GM23338 (cell line): ENCODE results near the gene SLC51A. TPM values are rescaled to one million over a fixed set of nuclear protein-coding genes. Genes with fewer than 3 reads are reported as not detected.

Source experiments
- ATAC-seq: fragments of 200-7000 bp; cut with Tn5 transposase; 3 replicates; pipeline ENCODE4 v1.9.1; 2020
- DNase-seq: peaks from one replicate; pipeline ENCODE4 v3.0.0-alpha.2; 2015; ENCODE audit warnings: low spot score
- H2AFZ ChIP-seq: fragments of 200-600 bp; sonication (generic); 2 replicates; pipeline ENCODE4 v1.8.0; 2016; ENCODE audit warnings: antibody characterized with exemption, mild to moderate bottlenecking, moderate library complexity
- H3F3A ChIP-seq: fragments of 200-600 bp; sonication (generic); replicated peaks from 2 replicates; pipeline ENCODE4 v1.8.0; 2017; ENCODE audit warnings: antibody characterized with exemption, mixed run types, low read depth
- H3K27ac ChIP-seq: fragments of 200-600 bp; sonication (generic); 2 replicates; pipeline ENCODE4 v1.6.1; 2016; ENCODE audit warnings: low read depth
- H3K27me3 ChIP-seq: fragments of 200-600 bp; sonication (generic); 2 replicates; pipeline ENCODE4 v1.8.0; 2016; ENCODE audit warnings: mild to moderate bottlenecking, mixed run types, moderate library complexity; ENCODE audit not compliant: insufficient read depth
- H3K36me3 ChIP-seq: fragments of 200-600 bp; sonication (generic); 2 replicates; pipeline ENCODE4 v1.8.0; 2016; ENCODE audit warnings: mild to moderate bottlenecking; ENCODE audit not compliant: insufficient read depth
- H3K4me1 ChIP-seq: fragments of 200-600 bp; sonication (generic); 2 replicates; pipeline ENCODE4 v1.8.0; 2016; ENCODE audit warnings: mild to moderate bottlenecking, moderate library complexity; ENCODE audit not compliant: insufficient read depth
- H3K4me2 ChIP-seq: fragments of 200-600 bp; sonication (generic); 2 replicates; pipeline ENCODE4 v1.7.1; 2017; ENCODE audit warnings: mixed run types
- H3K4me3 ChIP-seq: fragments of 200-600 bp; sonication (generic); 2 replicates; pipeline ENCODE4 v1.6.1; 2016; ENCODE audit warnings: mixed run types
- H3K79me2 ChIP-seq: fragments of 200-600 bp; sonication (generic); replicated peaks from 2 replicates; pipeline ENCODE4 v1.8.0; 2017; ENCODE audit warnings: mild to moderate bottlenecking; ENCODE audit not compliant: insufficient read depth
- H3K9me2 ChIP-seq: fragments of 200-600 bp; sonication (generic); 2 replicates; pipeline ENCODE4 v1.8.0; 2017; ENCODE audit not compliant: insufficient read depth
- H4K20me1 ChIP-seq: fragments of 200-600 bp; sonication (generic); replicated peaks from 2 replicates; pipeline ENCODE4 v1.8.0; 2017; ENCODE audit warnings: mild to moderate bottlenecking; ENCODE audit not compliant: insufficient read depth
- H3K27ac Mint-ChIP-seq: 2 replicates; pipeline ENCODE4 v1.8.0; 2020; ENCODE audit warnings: inconsistent platforms, mild to moderate bottlenecking, moderate library complexity, mixed read lengths
- H3K27me3 Mint-ChIP-seq: 3 replicates; pipeline ENCODE4 v1.8.0; 2022; ENCODE audit warnings: low read depth, mild to moderate bottlenecking, moderate library complexity, mixed read lengths, inconsistent platforms; ENCODE audit not compliant: insufficient read depth, poor library complexity
- H3K36me3 Mint-ChIP-seq: 3 replicates; pipeline ENCODE4 v1.8.0; 2021; ENCODE audit warnings: low read depth, mild to moderate bottlenecking, inconsistent platforms, moderate library complexity, mixed read lengths
- H3K4me1 Mint-ChIP-seq: 3 replicates; pipeline ENCODE4 v1.8.0; 2020; ENCODE audit warnings: mild to moderate bottlenecking, inconsistent platforms, mixed read lengths
- H3K4me3 Mint-ChIP-seq: 3 replicates; pipeline ENCODE4 v1.8.0; 2021; ENCODE audit warnings: moderate library complexity, mild to moderate bottlenecking, inconsistent platforms, mixed read lengths
- H3K9me3 Mint-ChIP-seq: 3 replicates; pipeline ENCODE4 v1.8.0; 2020; ENCODE audit warnings: moderate library complexity, mild to moderate bottlenecking, inconsistent platforms, mixed read lengths
- CREB1 ChIP-seq: fragments of 250-450 bp; sonication (Bioruptor Pico); IDR thresholded peaks from 2 replicates; pipeline ENCODE4 v1.5.0; 2020; ENCODE audit warnings: low read depth, mild to moderate bottlenecking, moderate library complexity
- EZH2phosphoT487 ChIP-seq: fragments of 200-600 bp; sonication (generic); IDR thresholded peaks from one replicate; pipeline ENCODE4 v1.8.1; 2018; ENCODE audit warnings: antibody characterized with exemption; ENCODE audit not compliant: unreplicated experiment
- JUNB ChIP-seq: IDR thresholded peaks from one replicate; pipeline ENCODE4 v1.6.1; 2016; ENCODE audit warnings: antibody characterized with exemption; ENCODE audit not compliant: unreplicated experiment
- NANOG ChIP-seq: IDR thresholded peaks from 2 replicates; pipeline ENCODE4 v1.6.1; 2016; ENCODE audit warnings: antibody characterized with exemption, borderline replicate concordance
- ZNF114 ChIP-seq: fragments of 250-450 bp; sonication (Bioruptor Pico); IDR thresholded peaks from 2 replicates; pipeline ENCODE4 v1.5.0; 2020; ENCODE audit warnings: mild to moderate bottlenecking, moderate library complexity
- ZNF462 ChIP-seq: fragments of 250-450 bp; sonication (Bioruptor Pico); IDR thresholded peaks from 2 replicates; pipeline ENCODE4 v1.5.0; 2020; ENCODE audit warnings: mild to moderate bottlenecking, moderate library complexity
- polyA plus RNA-seq: library from polyadenylated mRNA; unstranded; fragments of >200 nt; fragmentation: Nextera tagmentation; extraction: Ambion mirVana; gene quantifications from 2 replicates; pipeline ENCODE4 v1.2.1, GENCODE V29; 2016
- total RNA-seq: library from RNA; depleted of rRNA; stranded (reverse); fragments of >200 nt; shearing (Covaris generic); gene quantifications from 2 replicates; pipeline ENCODE4 v1.2.3, GENCODE V29; 2014
- TF ChIP-seq, protein P1 (sequence below): IDR thresholded peaks from one replicate; pipeline ENCODE4 v1.6.1; 2018; ENCODE audit warnings: antibody characterized with exemption; ENCODE audit not compliant: unreplicated experiment

The SLC51A gene
- total and polyA plus RNA-seq, 2 experiments from 2014 or later: 4.0 to 6.7 TPM

GRCh38 chr3:196232882-196233251 lies 16.5 kb downstream of the SLC51A start:
- Mint-ChIP-seq H3K4me3 (no peak overlapping the region), H3K4me1 (0 out of 3 replicates have a peak, but pooled peaks cover under 1% of the 10 kb centered on the region), H3K9me3 (no peaks in the 10 kb centered on the region; the same call in 2 of the 3 replicates), H3K27me3 (peaks cover 3% of the 10 kb centered on the region), H3K27ac (no peak overlapping the region), H3K36me3 (no peaks in the 10 kb centered on the region)
- DNase-seq: no peak
- Histone ChIP-seq H3K4me1 (no peaks in the 10 kb centered on the region), H3K79me2 (no peaks in the 10 kb centered on the region), H3K4me2 (no peak overlapping the region), H3K4me3 (no peak overlapping the region), H3K9me2 (no peaks in the 10 kb centered on the region), H2AFZ (no peak overlapping the region), H3K36me3 (no peaks in the 10 kb centered on the region), H3F3A (no peaks in the 10 kb centered on the region), H3K27me3 (no peaks in the 10 kb centered on the region), H4K20me1 (0 out of 2 replicates have a peak, but pooled peaks cover 5% of the 10 kb centered on the region), H3K27ac (no peak overlapping the region)
- no peak for ATAC-seq
- TF ChIP-seq, protein P1, sequence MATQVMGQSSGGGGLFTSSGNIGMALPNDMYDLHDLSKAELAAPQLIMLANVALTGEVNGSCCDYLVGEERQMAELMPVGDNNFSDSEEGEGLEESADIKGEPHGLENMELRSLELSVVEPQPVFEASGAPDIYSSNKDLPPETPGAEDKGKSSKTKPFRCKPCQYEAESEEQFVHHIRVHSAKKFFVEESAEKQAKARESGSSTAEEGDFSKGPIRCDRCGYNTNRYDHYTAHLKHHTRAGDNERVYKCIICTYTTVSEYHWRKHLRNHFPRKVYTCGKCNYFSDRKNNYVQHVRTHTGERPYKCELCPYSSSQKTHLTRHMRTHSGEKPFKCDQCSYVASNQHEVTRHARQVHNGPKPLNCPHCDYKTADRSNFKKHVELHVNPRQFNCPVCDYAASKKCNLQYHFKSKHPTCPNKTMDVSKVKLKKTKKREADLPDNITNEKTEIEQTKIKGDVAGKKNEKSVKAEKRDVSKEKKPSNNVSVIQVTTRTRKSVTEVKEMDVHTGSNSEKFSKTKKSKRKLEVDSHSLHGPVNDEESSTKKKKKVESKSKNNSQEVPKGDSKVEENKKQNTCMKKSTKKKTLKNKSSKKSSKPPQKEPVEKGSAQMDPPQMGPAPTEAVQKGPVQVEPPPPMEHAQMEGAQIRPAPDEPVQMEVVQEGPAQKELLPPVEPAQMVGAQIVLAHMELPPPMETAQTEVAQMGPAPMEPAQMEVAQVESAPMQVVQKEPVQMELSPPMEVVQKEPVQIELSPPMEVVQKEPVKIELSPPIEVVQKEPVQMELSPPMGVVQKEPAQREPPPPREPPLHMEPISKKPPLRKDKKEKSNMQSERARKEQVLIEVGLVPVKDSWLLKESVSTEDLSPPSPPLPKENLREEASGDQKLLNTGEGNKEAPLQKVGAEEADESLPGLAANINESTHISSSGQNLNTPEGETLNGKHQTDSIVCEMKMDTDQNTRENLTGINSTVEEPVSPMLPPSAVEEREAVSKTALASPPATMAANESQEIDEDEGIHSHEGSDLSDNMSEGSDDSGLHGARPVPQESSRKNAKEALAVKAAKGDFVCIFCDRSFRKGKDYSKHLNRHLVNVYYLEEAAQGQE: no peak
- TF ChIP-seq JUNB: no peak
- TF ChIP-seq ZNF114 (CRISPR knock-in tag): no peak
- no peak for TF ChIP-seq ZNF462
- no peak for TF ChIP-seq NANOG
- no peak for TF ChIP-seq CREB1 (CRISPR knock-in tag)
- no peak for TF ChIP-seq EZH2phosphoT487
